Panc1 (cell line): ENCODE data around the gene CDK13.

Source experiments
- CTCF ChIP-seq: fragments of 450-650 bp; IDR thresholded peaks from 2 replicates; pipeline ENCODE4 v1.5.1; 2017; ENCODE audit warnings: mild to moderate bottlenecking
- POLR2AphosphoS5 ChIP-seq: IDR thresholded peaks from 2 replicates; pipeline ENCODE4 v1.6.1; 2012; ENCODE audit warnings: mild to moderate bottlenecking, low read depth, low read length, moderate library complexity
- REST ChIP-seq, 2 experiments: IDR thresholded peaks; 2 replicates each; pipeline ENCODE4 v1.6.1; 2011 to 2012; ENCODE audit warnings: low read depth in 2 of 2, control low read depth in 1 of 2, low read length in 1 of 2, mild to moderate bottlenecking in 1 of 2, moderate library complexity in 1 of 2; ENCODE audit not compliant: insufficient read depth in 1 of 2
- TCF7L2 ChIP-seq: IDR thresholded peaks from 2 replicates; pipeline ENCODE4 v1.6.1; 2011; ENCODE audit warnings: mild to moderate bottlenecking, low read depth, low read length, inconsistent platforms

- TF ChIP-seq CTCF: no peak
- TF ChIP-seq REST (IDR thresholded peaks at IDR 0.05; ENCODE audit: insufficient read depth in 1 of 2, low read depth in 2 of 2, low read length in 1 of 2): no peak
- no peak for TF ChIP-seq POLR2AphosphoS5
- no peak for TF ChIP-seq TCF7L2
Observed at GRCh38 chr7:39924122-39924521, 25.9 kb upstream of the CDK13 start.
